Stomach (tissue), 9 donors: ENCODE data around the gene CNTN5. TPM values are rescaled to one million over a fixed set of nuclear protein-coding genes. Genes with fewer than 3 reads are reported as not detected.

ENCODE experiments used
- DNase-seq, 2 donors: peaks; one replicate each; pipeline versions ENCODE4 v3.0.0 to v3.0.0-alpha.2; 2013 to 2019
- H3K27ac ChIP-seq, 5 donors: fragments of 200-600 bp in 4 of 5; sonication (generic) in 4 of 5; one replicate each; pipeline ENCODE4 v1.5.1; 2013 to 2019; ENCODE audit warnings: mild to moderate bottlenecking in 1 of 5, moderate library complexity in 1 of 5
- H3K27me3 ChIP-seq, 3 donors: fragments of 200-600 bp; sonication (generic); one replicate each; pipeline ENCODE4 v1.5.1; 2017 to 2019; ENCODE audit warnings: mixed run types in 1 of 3
- H3K36me3 ChIP-seq, 4 donors: fragments of 200-600 bp; sonication (generic); 1 replicate in 3 of 4; 2 replicates in 1 of 4; pipeline ENCODE4 v1.5.1; 2016 to 2019
- H3K4me1 ChIP-seq, 4 donors: fragments of 200-600 bp; sonication (generic); one replicate each; pipeline ENCODE4 v1.5.1; 2016 to 2019
- H3K4me3 ChIP-seq, 4 donors: fragments of 200-600 bp; sonication (generic) in 3 of 4; one replicate each; pipeline ENCODE4 v1.5.1; 2016 to 2019; ENCODE audit warnings: mild to moderate bottlenecking in 1 of 4
- H3K9me3 ChIP-seq, 4 donors: fragments of 200-600 bp; sonication (generic); one replicate each; pipeline ENCODE4 v1.5.1; 2016 to 2019
- EP300 ChIP-seq: sonication (generic); formaldehyde crosslinking; IDR thresholded peaks from one replicate; pipeline ENCODE4 v1.6.1; 2017; ENCODE audit warnings: antibody characterized with exemption
- POLR2A ChIP-seq, 4 donors: fragments of 450-650 bp; IDR thresholded peaks; one replicate each; pipeline ENCODE4 v1.6.1; 2016; ENCODE audit warnings: antibody characterized with exemption in 4 of 4, control low read depth in 2 of 4, mild to moderate bottlenecking in 1 of 4, moderate library complexity in 1 of 4
- POLR2AphosphoS5 ChIP-seq, 3 donors: sonication (generic); formaldehyde crosslinking; IDR thresholded peaks; one replicate each; pipeline ENCODE4 v1.6.1; 2016; ENCODE audit warnings: antibody characterized with exemption in 3 of 3
- WGBS, 5 donors: extraction: QIAGEN DNeasy Blood & Tissue Kit in 3 of 5; methylation state at CpG; one replicate each; pipeline versions ENCODE4 v1.1.5 to v1.1.7; 2013 to 2018; 5-methylcytosine and 5-hydroxymethylcytosine counted together
- intact Hi-C: fragments of 100-400 bp; cut with DNase I; formaldehyde crosslinking; loops from one replicate; pipeline ENCODE4 v1.15.1; 2023; ENCODE audit warnings: low total_unique reads
- polyA plus RNA-seq, 3 donors: library from polyadenylated mRNA; stranded (reverse); fragments of 200-250 nt; gene quantifications; one replicate each; pipeline ENCODE4 v1.2.3, GENCODE V29; 2013
- total RNA-seq, 5 donors: library from RNA; depleted of rRNA; stranded (reverse); fragments of >200 nt; gene quantifications; one replicate each; pipeline versions ENCODE4 v1.1.0 to v1.2.3, GENCODE V29; 2014 to 2016
- TF ChIP-seq, protein P1 (sequence below), 7 experiments: fragments of 450-650 bp in 4 of 7; fragments of 200-600 bp in 3 of 7; sonication (generic) in 3 of 7; IDR thresholded peaks; one replicate each; pipeline ENCODE4 v1.5.1; 2016 to 2019; ENCODE audit warnings: antibody characterized with exemption in 7 of 7, control low read depth in 2 of 7, mild to moderate bottlenecking in 1 of 7
- donor health status: healthy with polysubstance abuse.
- donor health status: Bipolar disorder and iron deficiency.
- donor health status: healthy.

CNTN5 gene
- total and polyA plus RNA-seq, 8 donors: 0.05 to 9.9 TPM; not detected in 6

- TF ChIP-seq, protein P1, sequence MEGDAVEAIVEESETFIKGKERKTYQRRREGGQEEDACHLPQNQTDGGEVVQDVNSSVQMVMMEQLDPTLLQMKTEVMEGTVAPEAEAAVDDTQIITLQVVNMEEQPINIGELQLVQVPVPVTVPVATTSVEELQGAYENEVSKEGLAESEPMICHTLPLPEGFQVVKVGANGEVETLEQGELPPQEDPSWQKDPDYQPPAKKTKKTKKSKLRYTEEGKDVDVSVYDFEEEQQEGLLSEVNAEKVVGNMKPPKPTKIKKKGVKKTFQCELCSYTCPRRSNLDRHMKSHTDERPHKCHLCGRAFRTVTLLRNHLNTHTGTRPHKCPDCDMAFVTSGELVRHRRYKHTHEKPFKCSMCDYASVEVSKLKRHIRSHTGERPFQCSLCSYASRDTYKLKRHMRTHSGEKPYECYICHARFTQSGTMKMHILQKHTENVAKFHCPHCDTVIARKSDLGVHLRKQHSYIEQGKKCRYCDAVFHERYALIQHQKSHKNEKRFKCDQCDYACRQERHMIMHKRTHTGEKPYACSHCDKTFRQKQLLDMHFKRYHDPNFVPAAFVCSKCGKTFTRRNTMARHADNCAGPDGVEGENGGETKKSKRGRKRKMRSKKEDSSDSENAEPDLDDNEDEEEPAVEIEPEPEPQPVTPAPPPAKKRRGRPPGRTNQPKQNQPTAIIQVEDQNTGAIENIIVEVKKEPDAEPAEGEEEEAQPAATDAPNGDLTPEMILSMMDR (IDR thresholded peaks at IDR 0.05): no peak
- TF ChIP-seq POLR2AphosphoS5 (IDR thresholded peaks at IDR 0.05) (no peak), EP300 (no peak), POLR2A (IDR thresholded peaks at IDR 0.05) (no peak)
- no peak for DNase-seq
- Histone ChIP-seq H3K4me3 (no peak overlapping the region), H3K27me3 (no peaks in the 10 kb centered on the region), H3K9me3 (no peaks in the 10 kb centered on the region), H3K27ac (no peak overlapping the region), H3K36me3 (no peaks in the 10 kb centered on the region), H3K4me1 (no peaks in the 10 kb centered on the region)
- 69 to 80% (median 75%) methylated on average over 2 of the region's 2 CpGs for WGBS, 5 donors
- intact Hi-C loops: no loop called here
Measured at GRCh38 chr11:99188221-99188620, 167.5 kb downstream of the CNTN5 start.

DNA sequence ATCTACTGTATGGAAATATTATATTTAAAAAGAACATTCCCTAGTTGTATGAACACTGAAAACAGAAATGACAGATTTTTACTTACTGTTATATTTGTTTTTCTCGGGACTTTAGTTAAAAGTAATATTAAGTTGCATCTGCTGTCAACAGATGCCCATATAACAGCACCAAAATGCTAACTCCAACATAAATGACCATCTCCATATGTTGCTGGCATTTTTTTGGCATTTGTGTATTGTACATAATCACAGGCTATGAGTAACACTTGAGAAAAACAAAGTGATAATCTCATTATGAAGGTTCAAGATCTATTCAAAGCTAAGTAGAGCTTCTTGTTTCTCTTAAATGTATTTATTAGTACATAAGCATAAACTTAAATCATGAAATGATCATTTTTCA lies 172.0 kb downstream of the CNTN5 start:
- Histone ChIP-seq H3K9me3 (no peaks in the 10 kb centered on the region), H3K27ac (no peak overlapping the region), H3K4me3 (no peak overlapping the region), H3K36me3 (no peaks in the 10 kb centered on the region), H3K27me3 (no peaks in the 10 kb centered on the region), H3K4me1 (no peaks in the 10 kb centered on the region)
- TF ChIP-seq, protein P1 (IDR thresholded peaks at IDR 0.05): no peak
- TF ChIP-seq EP300 (no peak), POLR2AphosphoS5 (IDR thresholded peaks at IDR 0.05) (no peak), POLR2A (IDR thresholded peaks at IDR 0.05) (no peak)
- DNase-seq: no peak
- 61 to 69% (median 68%) methylated on average over 1 of the region's 1 CpG for WGBS, 5 donors
- intact Hi-C loops: no loop called here

DNA sequence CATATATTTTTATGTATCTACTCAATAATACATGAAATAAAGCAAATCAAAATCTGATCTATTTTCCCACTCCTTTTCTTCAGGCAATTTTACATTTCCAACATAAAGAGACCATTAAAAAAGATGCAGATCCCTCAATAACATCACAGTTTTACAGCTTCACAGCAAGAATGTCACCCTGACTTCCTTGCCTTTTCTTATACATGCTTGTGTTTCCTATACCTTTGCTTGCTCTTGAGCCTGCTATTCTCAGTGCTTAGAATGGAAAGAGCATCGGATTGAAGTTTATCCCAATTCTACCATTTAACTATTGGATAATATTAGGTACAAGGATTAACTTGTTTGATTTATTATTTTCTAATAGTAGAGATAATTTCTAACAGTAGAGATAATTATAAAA lies 176.7 kb downstream of the CNTN5 start:
- TF ChIP-seq POLR2AphosphoS5 (IDR thresholded peaks at IDR 0.05) (no peak), EP300 (no peak)
- TF ChIP-seq, protein P1 (IDR thresholded peaks at IDR 0.05): no peak
- DNase-seq: no peak
- Histone ChIP-seq H3K4me1 (no peaks in the 10 kb centered on the region), H3K9me3 (no peaks in the 10 kb centered on the region), H3K27me3 (no peaks in the 10 kb centered on the region), H3K4me3 (no peak overlapping the region), H3K36me3 (no peaks in the 10 kb centered on the region), H3K27ac (no peak overlapping the region)
- intact Hi-C loops: no loop called here
- 38 to 59% (median 51%) methylated on average over 1 of the region's 1 CpG for WGBS, 5 donors

GRCh38 chr11:99198215-99198614 lies 177.5 kb downstream of the CNTN5 start:
- Histone ChIP-seq H3K9me3 (no peaks in the 10 kb centered on the region), H3K4me1 (no peaks in the 10 kb centered on the region), H3K36me3 (no peaks in the 10 kb centered on the region), H3K27ac (no peak overlapping the region), H3K27me3 (no peaks in the 10 kb centered on the region), H3K4me3 (no peak overlapping the region)
- WGBS, 5 donors: 13 to 40% (median 18%) methylated on average over 3 of the region's 3 CpGs
- TF ChIP-seq POLR2AphosphoS5 (IDR thresholded peaks at IDR 0.05) (no peak), POLR2A (IDR thresholded peaks at IDR 0.05) (no peak), EP300 (no peak)
- TF ChIP-seq, protein P1 (IDR thresholded peaks at IDR 0.05): no peak
- DNase-seq: no peak
- intact Hi-C loops: no loop called here
